Putamen (tissue), 1 donor: ENCODE results near the gene HOXA7.

Experiments used
- DNase-seq: peaks from one replicate; pipeline ENCODE4 v3.0.0-alpha.2; 2016; ENCODE audit warnings: low spot score

HOXA7 gene

GRCh38 chr7:27193335-27194001 is 37.0 kb upstream of the HOXA7 start:
- no peak for DNase-seq

- DNase-seq = no peak
Measured at GRCh38 chr7:27192546-27193334, 36.3 kb upstream of the HOXA7 start.

- no peak for DNase-seq
Measured at GRCh38 chr7:27191833-27192545, 35.5 kb upstream of the HOXA7 start.

DNA sequence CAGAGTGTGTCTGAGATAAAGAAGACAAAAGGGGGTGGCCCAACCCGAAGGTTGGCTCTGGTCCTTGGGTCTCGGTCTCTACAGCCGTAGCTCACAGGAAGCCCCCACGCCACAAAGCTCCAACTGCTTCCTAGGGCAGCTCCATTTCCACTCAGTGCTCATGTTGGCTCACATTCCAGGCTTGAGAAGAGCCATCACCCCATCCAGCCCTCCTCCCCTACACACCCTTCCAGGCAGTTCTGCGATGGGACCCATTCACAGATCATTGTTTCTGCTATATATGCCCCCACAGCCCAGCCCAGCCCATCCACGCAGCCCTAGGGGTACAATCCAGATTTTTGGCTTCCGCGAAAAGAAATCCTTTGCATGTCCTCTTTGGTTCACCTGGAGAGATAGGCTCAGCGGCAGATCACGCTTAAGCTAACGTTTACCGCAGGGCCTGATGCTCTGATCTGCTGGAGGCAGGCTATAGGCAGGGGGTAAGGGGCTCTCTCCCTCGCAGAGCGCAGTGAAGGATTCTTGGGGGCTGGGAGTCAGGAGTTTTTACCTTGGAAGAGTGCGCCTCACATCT is 34.8 kb upstream of the HOXA7 start:
- DNase-seq = no peak

GRCh38 chr7:27189997-27190748 is 33.7 kb upstream of the HOXA7 start:
- no peak for DNase-seq

- DNase-seq = no peak
Measured at GRCh38 chr7:27189295-27189996, 33.0 kb upstream of the HOXA7 start.

- DNase-seq = no peak
Measured at GRCh38 chr7:27188386-27189294, 32.2 kb upstream of the HOXA7 start.

GRCh38 chr7:27187475-27188385 is 31.3 kb upstream of the HOXA7 start:
- DNase-seq = no peak

DNA sequence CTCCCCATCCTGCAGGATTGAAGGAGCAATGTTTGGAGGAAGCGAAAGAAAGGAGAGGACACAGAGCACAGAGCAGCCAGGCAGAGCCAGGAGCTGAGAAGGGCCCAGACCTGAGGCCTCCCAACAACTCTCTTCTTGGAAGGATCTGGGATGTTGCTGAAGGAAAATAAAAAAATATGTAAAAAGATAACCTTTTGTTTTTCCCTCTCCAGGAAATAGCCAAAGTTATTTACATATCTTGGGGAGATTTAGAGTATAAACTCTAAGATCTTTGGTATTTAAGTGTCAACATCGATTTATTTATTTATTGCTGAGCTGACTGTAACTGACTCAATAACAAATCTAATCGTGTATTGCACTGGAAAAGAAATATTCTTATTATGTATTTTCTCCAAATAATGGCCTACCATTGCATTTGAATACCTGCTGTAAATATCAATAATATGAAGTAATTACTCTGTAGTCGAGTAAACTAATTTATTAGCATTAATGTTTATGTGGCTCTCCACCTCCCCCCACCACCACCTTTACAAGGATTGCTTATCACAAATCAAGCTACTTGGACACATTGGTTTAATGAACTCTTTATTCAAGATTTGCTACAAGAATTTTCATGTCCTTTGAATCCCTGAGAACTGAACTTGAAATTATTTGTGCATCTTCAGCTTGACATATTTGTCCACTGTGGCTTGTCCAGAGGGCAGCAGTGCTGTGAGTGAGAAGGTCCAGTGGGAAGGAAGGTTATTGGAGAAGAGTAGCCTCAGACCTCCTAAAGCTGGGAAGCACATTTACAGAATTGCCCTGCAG is 30.4 kb upstream of the HOXA7 start:
- DNase-seq = no peak

DNA sequence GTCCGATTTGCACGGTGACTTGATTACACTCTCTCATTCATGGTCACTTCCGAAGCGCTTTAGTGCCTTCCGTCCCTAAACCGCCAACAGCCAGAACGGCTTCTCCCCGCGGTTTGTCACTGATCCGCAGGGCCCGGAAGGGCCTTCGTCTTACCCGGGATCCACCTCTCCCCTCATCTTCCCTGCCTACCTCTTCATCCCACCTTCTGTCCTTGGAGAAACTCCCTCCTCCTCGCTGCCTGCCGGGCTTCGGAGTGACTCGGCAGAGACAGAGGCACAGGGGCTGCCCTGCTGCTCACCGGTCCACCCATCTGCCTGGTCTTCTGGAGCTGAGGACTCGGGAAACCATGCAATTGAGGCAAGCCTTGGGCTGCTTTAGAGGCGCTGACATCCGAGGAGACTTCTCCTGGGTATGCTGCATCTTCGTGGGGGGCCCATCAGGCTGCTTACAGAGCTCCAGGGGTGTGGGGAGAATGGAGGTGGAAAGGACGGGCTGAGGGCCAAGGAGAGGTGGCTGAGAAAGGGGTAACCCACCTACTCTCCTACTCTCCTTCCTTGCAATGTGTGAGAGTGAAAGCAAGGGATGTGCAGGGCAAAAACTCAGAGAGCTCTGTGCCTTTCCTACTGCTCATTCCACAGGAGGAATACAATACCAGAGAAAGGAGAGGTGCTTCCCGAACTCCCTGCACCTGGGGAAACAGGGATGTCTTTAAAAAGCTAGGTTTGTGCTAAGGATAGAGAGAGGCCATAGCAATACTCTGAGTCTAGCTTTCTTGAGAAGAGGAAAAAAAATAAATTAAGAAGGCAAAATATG is 29.6 kb upstream of the HOXA7 start:
- no peak for DNase-seq

GRCh38 chr7:27185013-27185853 is 28.8 kb upstream of the HOXA7 start, which contains the start of gene HOXA11:
Gene HOXA11 (minus strand): TSS chr7:27185232. CDS start chr7:27185144, 88 bp downstream.
- DNase-seq = no peak

DNA sequence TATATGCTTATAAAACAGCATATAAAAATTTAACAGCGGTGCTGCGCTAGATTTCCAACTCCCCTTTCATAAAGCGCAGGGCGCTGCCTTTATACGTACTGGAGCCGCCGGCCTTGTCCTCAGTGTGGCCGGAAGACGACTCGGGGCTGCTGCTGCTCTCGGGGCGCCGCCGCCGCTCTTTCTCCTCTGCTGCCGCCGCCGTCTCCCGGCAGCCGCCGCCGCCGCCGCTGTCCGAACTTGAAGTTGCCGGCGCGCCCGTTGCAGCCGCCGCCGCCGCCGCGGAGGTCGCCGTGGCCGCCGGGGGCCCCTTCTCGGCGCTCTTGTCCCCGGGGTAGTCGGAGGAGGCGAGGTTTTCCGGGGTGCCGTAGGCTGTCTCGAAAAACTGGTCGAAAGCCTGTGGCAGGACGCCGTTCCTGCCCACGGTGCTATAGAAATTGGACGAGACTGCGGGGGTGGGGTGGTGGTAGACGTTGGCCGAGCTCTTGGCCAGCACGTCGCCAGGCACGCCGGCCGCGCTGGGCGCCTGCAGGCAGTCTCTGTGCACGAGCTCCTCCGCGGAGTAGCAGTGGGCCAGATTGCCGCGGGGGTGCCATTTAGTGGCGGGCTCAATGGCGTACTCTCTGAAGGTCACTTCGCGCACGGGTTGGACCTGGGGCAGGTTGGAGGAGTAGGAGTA is 28.0 kb upstream of the HOXA7 start:
- DNase-seq = no peak

GRCh38 chr7:27183682-27184336 is 27.3 kb upstream of the HOXA7 start:
- no peak for DNase-seq

DNA sequence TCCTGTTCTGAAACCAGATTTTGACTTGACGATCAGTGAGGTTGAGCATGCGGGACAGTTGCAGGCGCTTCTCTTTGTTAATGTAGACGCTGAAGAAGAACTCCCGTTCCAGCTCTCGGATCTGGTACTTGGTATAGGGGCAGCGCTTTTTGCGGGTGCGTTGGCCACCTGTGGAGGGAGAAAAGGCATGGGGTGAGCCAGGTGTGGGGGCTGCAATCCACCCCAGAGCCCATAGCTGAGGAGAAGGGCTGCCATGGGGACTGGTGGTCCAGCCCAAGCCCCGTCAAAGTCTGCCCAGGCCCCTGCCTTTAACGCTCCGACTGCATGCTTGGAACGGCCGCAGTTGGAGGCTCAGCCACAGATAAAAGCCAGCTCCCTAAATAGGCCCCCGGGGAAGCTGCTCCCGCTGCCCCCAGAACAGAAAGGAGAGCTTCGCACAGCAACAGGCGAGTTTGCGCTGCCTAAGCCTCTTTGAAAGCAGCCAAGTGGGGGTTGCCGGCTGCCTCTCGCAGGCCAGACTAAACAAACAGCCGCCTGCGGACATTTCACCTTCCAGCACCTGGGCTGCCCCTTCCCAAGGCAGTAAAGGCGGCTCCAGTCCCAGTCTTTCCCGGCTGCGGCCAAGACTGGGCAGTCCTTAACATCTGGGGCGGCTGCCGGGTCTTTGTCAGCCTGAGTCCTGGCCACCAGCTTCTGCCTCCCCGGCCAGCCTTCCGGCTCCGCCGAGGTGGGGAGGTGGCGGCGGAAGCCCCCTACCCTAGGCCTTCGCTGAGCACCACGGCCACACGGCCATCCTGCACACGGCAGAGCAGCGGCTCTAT is 26.6 kb upstream of the HOXA7 start:
- DNase-seq = no peak
